RWPE2 (cell line): Measurements from ENCODE around the gene SORCS3.

Source experiments
- ATAC-seq: fragments of 200-7000 bp; cut with Tn5 transposase; 3 replicates; pipeline ENCODE4 v1.9.1; 2021; ENCODE audit warnings: low read depth
- DNase-seq: peaks from one replicate; pipeline ENCODE4 v3.0.0-alpha.2; 2020; ENCODE audit warnings: low spot score
- H3K27ac ChIP-seq: fragments of 450-650 bp; 2 replicates; pipeline ENCODE4 v1.5.1; 2017; ENCODE audit warnings: mild to moderate bottlenecking; ENCODE audit not compliant: poor library complexity, severe bottlenecking
- H3K27me3 ChIP-seq: fragments of 250-450 bp; sonication (Bioruptor Pico); 2 replicates; pipeline ENCODE4 v1.5.1; 2021; ENCODE audit warnings: mild to moderate bottlenecking, moderate library complexity; ENCODE audit not compliant: insufficient read depth, poor library complexity, severe bottlenecking
- H3K36me3 ChIP-seq: fragments of 250-450 bp; sonication (Bioruptor Pico); 2 replicates; pipeline ENCODE4 v1.5.1; 2020; ENCODE audit warnings: low read depth, mild to moderate bottlenecking, moderate library complexity
- H3K4me1 ChIP-seq: fragments of 250-450 bp; sonication (Bioruptor Pico); 2 replicates; pipeline ENCODE4 v1.5.1; 2021; ENCODE audit warnings: mild to moderate bottlenecking, moderate library complexity; ENCODE audit not compliant: insufficient read depth, poor library complexity, severe bottlenecking
- H3K4me3 ChIP-seq: fragments of 250-450 bp; sonication (Bioruptor Pico); 2 replicates; pipeline ENCODE4 v1.5.1; 2021; ENCODE audit warnings: mild to moderate bottlenecking, moderate library complexity; ENCODE audit not compliant: severe bottlenecking
- H3K9me3 ChIP-seq: fragments of 250-450 bp; sonication (Bioruptor Pico); 2 replicates; pipeline ENCODE4 v1.5.1; 2021; ENCODE audit warnings: mild to moderate bottlenecking, moderate library complexity; ENCODE audit not compliant: severe bottlenecking
- TF ChIP-seq, protein P1 (sequence below): fragments of 450-650 bp; IDR thresholded peaks from one replicate; pipeline ENCODE4 v1.5.1; 2017; ENCODE audit warnings: mild to moderate bottlenecking, moderate library complexity; ENCODE audit not compliant: poor library complexity, severe bottlenecking

Gene SORCS3

GRCh38 chr10:105140600-105140999 lies 499.5 kb downstream of the SORCS3 start:
- Histone ChIP-seq H3K4me1 (no peaks in the 10 kb centered on the region), H3K36me3 (no peaks in the 10 kb centered on the region), H3K9me3 (peaks cover 3% of the 10 kb centered on the region), H3K27me3 (no peaks in the 10 kb centered on the region), H3K4me3 (no peak overlapping the region), H3K27ac (no peak overlapping the region)
- TF ChIP-seq, protein P1, sequence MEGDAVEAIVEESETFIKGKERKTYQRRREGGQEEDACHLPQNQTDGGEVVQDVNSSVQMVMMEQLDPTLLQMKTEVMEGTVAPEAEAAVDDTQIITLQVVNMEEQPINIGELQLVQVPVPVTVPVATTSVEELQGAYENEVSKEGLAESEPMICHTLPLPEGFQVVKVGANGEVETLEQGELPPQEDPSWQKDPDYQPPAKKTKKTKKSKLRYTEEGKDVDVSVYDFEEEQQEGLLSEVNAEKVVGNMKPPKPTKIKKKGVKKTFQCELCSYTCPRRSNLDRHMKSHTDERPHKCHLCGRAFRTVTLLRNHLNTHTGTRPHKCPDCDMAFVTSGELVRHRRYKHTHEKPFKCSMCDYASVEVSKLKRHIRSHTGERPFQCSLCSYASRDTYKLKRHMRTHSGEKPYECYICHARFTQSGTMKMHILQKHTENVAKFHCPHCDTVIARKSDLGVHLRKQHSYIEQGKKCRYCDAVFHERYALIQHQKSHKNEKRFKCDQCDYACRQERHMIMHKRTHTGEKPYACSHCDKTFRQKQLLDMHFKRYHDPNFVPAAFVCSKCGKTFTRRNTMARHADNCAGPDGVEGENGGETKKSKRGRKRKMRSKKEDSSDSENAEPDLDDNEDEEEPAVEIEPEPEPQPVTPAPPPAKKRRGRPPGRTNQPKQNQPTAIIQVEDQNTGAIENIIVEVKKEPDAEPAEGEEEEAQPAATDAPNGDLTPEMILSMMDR, result no peak
- ATAC-seq (no peak), DNase-seq (no peak)

DNA sequence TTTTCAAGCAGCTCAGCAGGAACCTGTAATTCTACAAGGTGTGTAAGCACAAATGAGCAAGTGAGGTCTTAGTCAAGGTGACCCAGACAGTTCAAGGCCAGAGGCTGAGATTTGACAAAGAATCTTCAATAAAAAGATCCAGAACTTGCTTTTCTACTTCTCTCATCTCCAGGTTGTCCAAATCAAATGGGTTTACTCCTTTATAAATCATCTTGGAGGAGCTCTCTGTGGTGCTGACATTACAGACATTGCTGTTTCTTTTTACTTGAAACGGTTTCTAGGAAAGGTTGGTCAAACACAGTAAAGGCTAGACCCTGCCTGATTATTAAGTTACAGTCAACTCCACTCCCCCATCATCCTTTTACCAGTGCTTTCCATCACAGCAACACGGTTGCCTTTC lies 504.6 kb downstream of the SORCS3 start:
- TF ChIP-seq, protein P1, result no peak
- H3K27ac ChIP-seq, result no peak overlapping the region
- H3K4me3 ChIP-seq, result no peak overlapping the region
- peaks cover 23% of the 10 kb centered on the region for H3K4me1 ChIP-seq
- DNase-seq, result no peak
- no peaks in the 10 kb centered on the region for H3K9me3 ChIP-seq
- H3K27me3 ChIP-seq, result no peaks in the 10 kb centered on the region
- no peaks in the 10 kb centered on the region for H3K36me3 ChIP-seq
- ATAC-seq, result no peak

- TF ChIP-seq, protein P1, result no peak
- Histone ChIP-seq H3K4me3 (no peak overlapping the region), H3K27me3 (no peaks in the 10 kb centered on the region), H3K27ac (no peak overlapping the region), H3K4me1 (peaks cover 23% of the 10 kb centered on the region), H3K9me3 (no peaks in the 10 kb centered on the region), H3K36me3 (no peaks in the 10 kb centered on the region)
- peak; percentile 19; the same call in 1 of the 3 replicates for ATAC-seq
- DNase-seq, result no peak
Observed at GRCh38 chr10:105146436-105146835, 505.3 kb downstream of the SORCS3 start.

- no peaks in the 10 kb centered on the region for H3K27me3 ChIP-seq
- peaks cover 23% of the 10 kb centered on the region for H3K4me1 ChIP-seq
- H3K4me3 ChIP-seq, result no peak overlapping the region
- ATAC-seq, result peak; percentile 3; the same call in 1 of the 3 replicates
- H3K9me3 ChIP-seq, result no peaks in the 10 kb centered on the region
- H3K27ac ChIP-seq, result peak overlapping the region; percentile 87
- TF ChIP-seq, protein P1, result no peak
- no peaks in the 10 kb centered on the region for H3K36me3 ChIP-seq
- DNase-seq, result no peak
Observed at GRCh38 chr10:105148456-105148855, 507.4 kb downstream of the SORCS3 start.

DNA sequence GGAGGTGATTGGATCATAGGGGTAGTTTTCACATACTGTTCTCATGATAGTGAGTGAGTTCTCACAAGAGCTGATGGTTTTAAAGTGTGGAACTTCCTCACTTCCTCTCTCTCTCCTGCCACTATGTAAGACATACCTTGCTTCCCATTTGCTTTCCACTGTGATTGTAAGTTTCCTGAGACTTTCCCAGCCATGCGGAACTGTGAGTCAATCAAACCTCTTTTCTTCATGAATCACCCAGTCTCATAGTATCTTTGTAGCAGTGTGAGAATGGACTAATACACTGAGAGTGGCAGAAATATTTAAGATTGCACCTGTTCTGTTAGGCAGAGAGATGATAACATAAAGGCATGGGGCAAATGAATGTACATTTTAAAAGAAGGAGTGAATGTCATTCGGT lies 507.8 kb downstream of the SORCS3 start:
- H3K4me3 ChIP-seq, result no peak overlapping the region
- H3K27me3 ChIP-seq, result no peaks in the 10 kb centered on the region
- H3K27ac ChIP-seq, result peak overlapping the region; percentile 87
- H3K9me3 ChIP-seq, result no peaks in the 10 kb centered on the region
- TF ChIP-seq, protein P1, result no peak
- peak; percentile 78 for ATAC-seq
- DNase-seq, result no peak
- H3K36me3 ChIP-seq, result no peaks in the 10 kb centered on the region
- H3K4me1 ChIP-seq, result peaks cover 23% of the 10 kb centered on the region
